Esophagus muscularis mucosa (tissue), 4 donors: ENCODE measurements around the gene NECTIN1.

Source experiments
- EP300 ChIP-seq: sonication (generic); formaldehyde crosslinking; IDR thresholded peaks from one replicate; pipeline ENCODE4 v1.6.1; 2017; ENCODE audit warnings: antibody characterized with exemption
- POLR2A ChIP-seq: fragments of 450-650 bp; IDR thresholded peaks from one replicate; pipeline ENCODE4 v1.6.1; 2017; ENCODE audit warnings: antibody characterized with exemption, moderate library complexity, mild to moderate bottlenecking, low read depth
- POLR2AphosphoS5 ChIP-seq, 2 donors: sonication (generic); formaldehyde crosslinking; IDR thresholded peaks; one replicate each; pipeline ENCODE4 v1.6.1; 2017; ENCODE audit warnings: antibody characterized with exemption in 2 of 2
- TF ChIP-seq, protein P1 (sequence below), 3 experiments: fragments of 200-600 bp in 2 of 3; fragments of 450-650 bp in 1 of 3; sonication (generic) in 2 of 3; IDR thresholded peaks; one replicate each; pipeline ENCODE4 v1.5.1; 2017 to 2019; ENCODE audit warnings: antibody characterized with exemption in 3 of 3, mild to moderate bottlenecking in 2 of 3, moderate library complexity in 1 of 3

DNA sequence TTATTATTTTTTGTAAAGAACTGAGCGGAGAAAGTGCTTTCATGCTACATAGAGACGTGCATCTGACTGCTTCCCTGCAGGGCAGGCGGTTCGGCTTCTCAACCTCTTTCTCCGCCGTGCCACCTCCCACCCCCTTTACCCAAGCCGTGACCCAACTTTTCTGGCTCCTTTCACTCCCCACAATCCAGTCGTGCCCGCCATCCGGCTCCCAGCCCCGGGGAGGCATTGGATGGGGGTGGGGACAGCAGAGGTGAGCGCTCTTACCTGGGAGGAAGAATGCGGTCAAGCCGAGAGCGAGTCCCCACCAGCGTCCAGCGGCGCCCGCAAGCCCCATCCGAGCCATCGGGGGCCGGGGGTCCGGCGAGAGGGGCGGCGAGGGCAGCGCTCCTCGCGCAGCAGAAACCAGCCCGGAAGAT is 781 bp downstream of the NECTIN1 start:
- TF ChIP-seq POLR2AphosphoS5 (IDR thresholded peaks at IDR 0.05): no peak
- TF ChIP-seq, protein P1, sequence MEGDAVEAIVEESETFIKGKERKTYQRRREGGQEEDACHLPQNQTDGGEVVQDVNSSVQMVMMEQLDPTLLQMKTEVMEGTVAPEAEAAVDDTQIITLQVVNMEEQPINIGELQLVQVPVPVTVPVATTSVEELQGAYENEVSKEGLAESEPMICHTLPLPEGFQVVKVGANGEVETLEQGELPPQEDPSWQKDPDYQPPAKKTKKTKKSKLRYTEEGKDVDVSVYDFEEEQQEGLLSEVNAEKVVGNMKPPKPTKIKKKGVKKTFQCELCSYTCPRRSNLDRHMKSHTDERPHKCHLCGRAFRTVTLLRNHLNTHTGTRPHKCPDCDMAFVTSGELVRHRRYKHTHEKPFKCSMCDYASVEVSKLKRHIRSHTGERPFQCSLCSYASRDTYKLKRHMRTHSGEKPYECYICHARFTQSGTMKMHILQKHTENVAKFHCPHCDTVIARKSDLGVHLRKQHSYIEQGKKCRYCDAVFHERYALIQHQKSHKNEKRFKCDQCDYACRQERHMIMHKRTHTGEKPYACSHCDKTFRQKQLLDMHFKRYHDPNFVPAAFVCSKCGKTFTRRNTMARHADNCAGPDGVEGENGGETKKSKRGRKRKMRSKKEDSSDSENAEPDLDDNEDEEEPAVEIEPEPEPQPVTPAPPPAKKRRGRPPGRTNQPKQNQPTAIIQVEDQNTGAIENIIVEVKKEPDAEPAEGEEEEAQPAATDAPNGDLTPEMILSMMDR (IDR thresholded peaks at IDR 0.05): no peak
- no peak for TF ChIP-seq EP300
- no peak for TF ChIP-seq POLR2A
